T-cell (primary cell): ENCODE results near the gene C7orf25. TPM values are rescaled to one million over a fixed set of nuclear protein-coding genes. Genes with fewer than 3 reads are reported as not detected.

Experiments used
- total RNA-seq, 35 experiments: library from RNA in 6 of 35; stranded (reverse) in 6 of 35; fragments of 120-200 nt in 1 of 35; gene quantifications; one replicate each; pipeline versions ENCODE4 v1.2.1 to v1.2.4 and lab custom pipeline; 2013 to 2026

Gene C7orf25
- total RNA-seq, 5 donors from 2014 or later (not counting 1 experiment from before 2014, with no cell fraction given), result 3.3 to 8.4 (median 5.2) TPM

Other genes with a start within 250 kb of the C7orf25 start
- 10 to 100 TPM; 37.0 to 50.5 (median 43.7) TPM for gene PSMA2, start 20.1 kb upstream of the C7orf25 start, total RNA-seq
- 10 to 100 TPM; 37.0 to 46.6 (median 40.8) TPM for gene MRPL32, start 20.3 kb upstream of the C7orf25 start, total RNA-seq
- gene HECW1, start 200.6 kb upstream of the C7orf25 start, total RNA-seq, result not detected